Measurements from ENCODE around the gene CEP295NL. TPM values are rescaled to one million over a fixed set of nuclear protein-coding genes. Genes with fewer than 3 reads are reported as not detected.
"Not testable (repeated sequence)": the region's sequence is repeated elsewhere in the genome, so short reads cannot be mapped to it uniquely, and the experiment has no call there.

Gene CEP295NL
- total and polyA plus RNA-seq, 12 donors: 0.04 to 2.6 (median 0.82) TPM

- Histone ChIP-seq H3K4me3 (no peak overlapping the region), H3K27ac (no peak overlapping the region), H3K9me3 (no peaks in the 10 kb centered on the region), H3K36me3 (peaks cover 0 to 27% (median 0%) of the 10 kb centered on the region in 9 donors), H3K4me1 (peaks cover 5 to 46% (median 24%) of the 10 kb centered on the region in 9 donors), H3K27me3 (no peaks in the 10 kb centered on the region)
- 67 to 73% methylated on average over 7 of the region's 7 CpGs for whole genome bisulfite sequencing, 2 donors
- ATAC-seq (no peak), DNase-seq (no peak)
- intact Hi-C loops (cut with DNase I): no loop called here
- no peak for TF ChIP-seq CTCF (IDR thresholded peaks at IDR 0.05)
Observed at GRCh38 chr17:78905541-78905940, 2.5 kb upstream of the CEP295NL start.

- ATAC-seq (no peak), DNase-seq (no peak)
- H3K4me1 ChIP-seq: peaks cover 5 to 42% (median 24%) of the 10 kb centered on the region in 9 donors
- no peak for TF ChIP-seq CTCF (IDR thresholded peaks at IDR 0.05)
- intact Hi-C loops (cut with DNase I): no loop called here
- no peaks in the 10 kb centered on the region for H3K27me3 ChIP-seq
- H3K9me3 ChIP-seq: no peaks in the 10 kb centered on the region
- H3K36me3 ChIP-seq: peaks cover 0 to 32% (median 0%) of the 10 kb centered on the region in 9 donors
- no peak overlapping the region for H3K27ac ChIP-seq
- no peak overlapping the region for H3K4me3 ChIP-seq
- 84 to 86% methylated on average over 6 of the region's 6 CpGs for WGBS, 2 donors
Observed at GRCh38 chr17:78905116-78905515, 2.1 kb upstream of the CEP295NL start.

GRCh38 chr17:78904371-78904770, 1.4 kb upstream of the CEP295NL start:
- no peak for ATAC-seq
- no peak overlapping the region for H3K4me3 ChIP-seq
- 83 to 84% methylated on average over 9 of the region's 9 CpGs for WGBS, 2 donors
- no peak overlapping the region for H3K27ac ChIP-seq
- intact Hi-C loops (cut with DNase I): no loop called here
- DNase-seq: no peak
- H3K4me1 ChIP-seq: peaks cover 5 to 49% (median 31%) of the 10 kb centered on the region in 9 donors
- H3K9me3 ChIP-seq: no peaks in the 10 kb centered on the region
- H3K27me3 ChIP-seq: no peaks in the 10 kb centered on the region
- peaks cover 0 to 32% (median 0%) of the 10 kb centered on the region in 9 donors for H3K36me3 ChIP-seq
- no peak for TF ChIP-seq CTCF (IDR thresholded peaks at IDR 0.05)

- DNase-seq; intact Hi-C loops (cut with DNase I); ATAC-seq; H3K9me3 ChIP-seq; H3K27me3 ChIP-seq; H3K4me3 ChIP-seq; H3K27ac ChIP-seq: not testable (repeated sequence)
- WGBS, 2 donors: 95 to 97% methylated on average over 8 of the region's 8 CpGs
- Histone ChIP-seq H3K4me1 (peaks cover 11 to 60% (median 42%) of the 10 kb centered on the region in 9 donors), H3K36me3 (peaks cover 0 to 36% (median 0%) of the 10 kb centered on the region in 9 donors)
Observed at GRCh38 chr17:78902231-78902630, 770 bp downstream of the CEP295NL start.

- no peaks in the 10 kb centered on the region for H3K9me3 ChIP-seq
- no peak overlapping the region for H3K4me3 ChIP-seq
- intact Hi-C loops (cut with DNase I): no loop called here
- peaks cover 15 to 64% (median 46%) of the 10 kb centered on the region in 9 donors for H3K4me1 ChIP-seq
- no peak overlapping the region for H3K27ac ChIP-seq
- no peak for DNase-seq
- H3K36me3 ChIP-seq: peaks cover 0 to 36% (median 0%) of the 10 kb centered on the region in 9 donors
- ATAC-seq: no peak
- no peak for TF ChIP-seq CTCF (IDR thresholded peaks at IDR 0.05)
- H3K27me3 ChIP-seq: no peaks in the 10 kb centered on the region
- WGBS, 2 donors: 93 to 96% methylated on average over 10 of the region's 10 CpGs
Observed at GRCh38 chr17:78901806-78902205, 1.2 kb downstream of the CEP295NL start.

Measured in heart right ventricle (tissue), 16 donors.